Astrocyte (in vitro differentiated cells and primary cell): ENCODE measurements around the gene CRYBG1. TPM values are rescaled to one million over a fixed set of nuclear protein-coding genes. Genes with fewer than 3 reads are reported as not detected.
"Not testable (repeated sequence)": the region's sequence is repeated elsewhere in the genome, so short reads cannot be mapped to it uniquely, and the experiment has no call there.

Experiments
- DNase-seq: peaks from one replicate; pipeline ENCODE4 v3.0.0-alpha.2; 2010; ENCODE audit warnings: low read depth
- FAIRE-seq: peaks from 2 replicates; lab custom pipeline; 2011; peaks lifted over from hg19 to GRCh38; lab: Jason Lieb, UNC
- H2AFZ ChIP-seq: 2 replicates; pipeline ENCODE4 v1.6.0; 2012; ENCODE audit warnings: low read depth, low read length, inconsistent platforms
- H3K27ac ChIP-seq: 2 replicates; pipeline ENCODE4 v1.5.1; 2011; ENCODE audit warnings: low read depth, low read length, inconsistent platforms
- H3K27me3 ChIP-seq: 2 replicates; pipeline ENCODE4 v1.6.0; 2011; ENCODE audit warnings: low read length, inconsistent platforms; ENCODE audit not compliant: insufficient read depth
- H3K36me3 ChIP-seq: 2 replicates; pipeline ENCODE4 v1.5.1; 2011; ENCODE audit warnings: low read length, inconsistent platforms; ENCODE audit not compliant: insufficient read depth
- H3K4me1 ChIP-seq: 2 replicates; pipeline ENCODE4 v1.5.1; 2011; ENCODE audit warnings: low read length, inconsistent platforms; ENCODE audit not compliant: insufficient read depth
- H3K4me2 ChIP-seq: 2 replicates; pipeline ENCODE4 v1.6.0; 2012; ENCODE audit warnings: low read length, inconsistent platforms
- H3K4me3 ChIP-seq: 2 replicates; pipeline ENCODE4 v1.5.1; 2011; ENCODE audit warnings: low read depth, mild to moderate bottlenecking, low read length, inconsistent platforms; ENCODE audit not compliant: insufficient read depth
- H3K79me2 ChIP-seq: 2 replicates; pipeline ENCODE4 v1.6.0; 2012; ENCODE audit warnings: mild to moderate bottlenecking, low read length, inconsistent platforms; ENCODE audit not compliant: insufficient read depth
- H3K9ac ChIP-seq: 2 replicates; pipeline ENCODE4 v1.6.0; 2012; ENCODE audit warnings: mild to moderate bottlenecking, low read length, inconsistent platforms
- H3K9me3 ChIP-seq: 2 replicates; pipeline ENCODE4 v1.5.1; 2012; ENCODE audit warnings: low read depth, mild to moderate bottlenecking, low read length, inconsistent platforms; ENCODE audit not compliant: insufficient read depth
- H4K20me1 ChIP-seq: 2 replicates; pipeline ENCODE4 v1.6.0; 2012; ENCODE audit warnings: low read length, inconsistent platforms; ENCODE audit not compliant: insufficient read depth
- H3K27ac Mint-ChIP-seq: one replicate; pipeline ENCODE4 v1.8.0; 2021; ENCODE audit warnings: mild to moderate bottlenecking, mixed read lengths; ENCODE audit not compliant: unreplicated experiment
- H3K27me3 Mint-ChIP-seq: one replicate; pipeline ENCODE4 v1.8.0; 2021; ENCODE audit warnings: low read depth, mixed read lengths; ENCODE audit not compliant: unreplicated experiment
- H3K36me3 Mint-ChIP-seq: one replicate; pipeline ENCODE4 v1.8.0; 2021; ENCODE audit warnings: low read depth, mixed read lengths; ENCODE audit not compliant: unreplicated experiment
- H3K4me1 Mint-ChIP-seq: one replicate; pipeline ENCODE4 v1.8.0; 2021; ENCODE audit warnings: low read depth, mixed read lengths; ENCODE audit not compliant: unreplicated experiment
- H3K4me3 Mint-ChIP-seq: one replicate; pipeline ENCODE4 v1.8.0; 2021; ENCODE audit warnings: mild to moderate bottlenecking, moderate library complexity, mixed read lengths; ENCODE audit not compliant: unreplicated experiment
- H3K9me3 Mint-ChIP-seq: one replicate; pipeline ENCODE4 v1.8.0; 2021; ENCODE audit warnings: mild to moderate bottlenecking, mixed read lengths; ENCODE audit not compliant: unreplicated experiment
- EZH2 ChIP-seq: IDR thresholded peaks from 2 replicates; pipeline ENCODE4 v1.6.1; 2012; ENCODE audit warnings: mild to moderate bottlenecking, low read length, inconsistent platforms; ENCODE audit not compliant: insufficient read depth
- total RNA-seq: library from RNA; stranded (reverse); gene quantifications from 2 replicates; pipeline ENCODE4 v1.2.1, GENCODE V29; 2021
- TF ChIP-seq, protein P1 (sequence below): IDR thresholded peaks from 2 replicates; pipeline ENCODE4 v1.5.1; 2011; ENCODE audit warnings: low read depth, mild to moderate bottlenecking, inconsistent platforms, low read length, moderate library complexity; ENCODE audit not compliant: insufficient read depth

Gene CRYBG1
- total RNA-seq, 1 donor from 2014 or later = 0.64 TPM

DNA sequence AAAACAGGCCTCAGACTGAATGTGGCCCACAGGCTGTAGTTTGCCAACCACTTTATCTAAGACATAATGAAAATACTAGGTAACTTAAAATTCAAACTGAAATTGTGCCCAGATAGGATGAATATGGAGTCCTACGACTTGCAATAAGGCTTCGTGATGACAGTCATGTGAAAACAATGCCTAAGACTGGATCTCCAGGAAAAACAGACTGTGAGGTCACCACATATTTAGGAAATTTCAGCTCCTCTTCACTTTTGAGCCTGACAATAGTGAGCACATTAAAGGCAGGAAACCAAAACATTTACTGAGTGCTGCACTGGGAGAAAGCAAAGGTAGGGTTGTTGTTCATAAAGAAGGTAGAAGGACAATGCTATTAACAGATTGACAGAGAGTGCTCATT, 218.8 kb downstream of the CRYBG1 start:
- H4K20me1 ChIP-seq = no peaks in the 10 kb centered on the region
- H3K4me1 ChIP-seq = peaks cover 10% of the 10 kb centered on the region
- no peak overlapping the region for H3K4me3 Mint-ChIP-seq
- no peaks in the 10 kb centered on the region for H3K79me2 ChIP-seq
- no peak overlapping the region for H3K4me2 ChIP-seq
- peaks cover 19% of the 10 kb centered on the region for H3K4me1 Mint-ChIP-seq
- H2AFZ ChIP-seq = no peak overlapping the region
- H3K36me3 ChIP-seq = no peaks in the 10 kb centered on the region
- FAIRE-seq (no peak), DNase-seq (no peak)
- no peak overlapping the region for H3K27ac Mint-ChIP-seq
- no peak overlapping the region for H3K9ac ChIP-seq
- no peak overlapping the region for H3K4me3 ChIP-seq
- no peak overlapping the region for H3K27ac ChIP-seq
- no peaks in the 10 kb centered on the region for H3K27me3 ChIP-seq
- peaks cover 8% of the 10 kb centered on the region for H3K36me3 Mint-ChIP-seq
- no peaks in the 10 kb centered on the region for H3K9me3 ChIP-seq
- H3K27me3 Mint-ChIP-seq = no peaks in the 10 kb centered on the region
- no peaks in the 10 kb centered on the region for H3K9me3 Mint-ChIP-seq
- TF ChIP-seq EZH2 = no peak

- Histone ChIP-seq H4K20me1 (no peaks in the 10 kb centered on the region), H3K4me1 (no peaks in the 10 kb centered on the region), H3K4me3 (no peak overlapping the region), H3K27me3 (no peaks in the 10 kb centered on the region), H3K4me2 (no peak overlapping the region), H3K9ac (no peak overlapping the region), H2AFZ (no peak overlapping the region), H3K36me3 (no peaks in the 10 kb centered on the region), H3K9me3 (no peaks in the 10 kb centered on the region), H3K79me2 (no peaks in the 10 kb centered on the region), H3K27ac (no peak overlapping the region)
- FAIRE-seq = no peak
- H3K27ac Mint-ChIP-seq = no peak overlapping the region
- DNase-seq = no peak
- H3K4me3 Mint-ChIP-seq = no peak overlapping the region
- no peak for TF ChIP-seq EZH2
- TF ChIP-seq, protein P1, sequence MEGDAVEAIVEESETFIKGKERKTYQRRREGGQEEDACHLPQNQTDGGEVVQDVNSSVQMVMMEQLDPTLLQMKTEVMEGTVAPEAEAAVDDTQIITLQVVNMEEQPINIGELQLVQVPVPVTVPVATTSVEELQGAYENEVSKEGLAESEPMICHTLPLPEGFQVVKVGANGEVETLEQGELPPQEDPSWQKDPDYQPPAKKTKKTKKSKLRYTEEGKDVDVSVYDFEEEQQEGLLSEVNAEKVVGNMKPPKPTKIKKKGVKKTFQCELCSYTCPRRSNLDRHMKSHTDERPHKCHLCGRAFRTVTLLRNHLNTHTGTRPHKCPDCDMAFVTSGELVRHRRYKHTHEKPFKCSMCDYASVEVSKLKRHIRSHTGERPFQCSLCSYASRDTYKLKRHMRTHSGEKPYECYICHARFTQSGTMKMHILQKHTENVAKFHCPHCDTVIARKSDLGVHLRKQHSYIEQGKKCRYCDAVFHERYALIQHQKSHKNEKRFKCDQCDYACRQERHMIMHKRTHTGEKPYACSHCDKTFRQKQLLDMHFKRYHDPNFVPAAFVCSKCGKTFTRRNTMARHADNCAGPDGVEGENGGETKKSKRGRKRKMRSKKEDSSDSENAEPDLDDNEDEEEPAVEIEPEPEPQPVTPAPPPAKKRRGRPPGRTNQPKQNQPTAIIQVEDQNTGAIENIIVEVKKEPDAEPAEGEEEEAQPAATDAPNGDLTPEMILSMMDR = no peak
- H3K27me3 Mint-ChIP-seq = no peaks in the 10 kb centered on the region
- H3K4me1 Mint-ChIP-seq = peaks cover 19% of the 10 kb centered on the region
- H3K9me3 Mint-ChIP-seq = no peaks in the 10 kb centered on the region
- peaks cover 8% of the 10 kb centered on the region for H3K36me3 Mint-ChIP-seq
These were observed 221.0 kb downstream of the CRYBG1 start for GRCh38 chr6:106581468-106581867.

GRCh38 chr6:106586815-106587415, 226.4 kb downstream of the CRYBG1 start:
- H3K36me3 ChIP-seq = no peaks in the 10 kb centered on the region
- H3K9ac ChIP-seq = no peak overlapping the region
- FAIRE-seq (no peak), DNase-seq (no peak)
- Mint-ChIP-seq H3K4me3 (no peak overlapping the region), H3K9me3 (no peaks in the 10 kb centered on the region), H3K36me3 (peaks cover 12% of the 10 kb centered on the region), H3K27me3 (no peaks in the 10 kb centered on the region), H3K4me1 (peaks cover 26% of the 10 kb centered on the region), H3K27ac (no peak overlapping the region)
- H3K27ac ChIP-seq = no peak overlapping the region
- H3K4me1 ChIP-seq = peaks cover 16% of the 10 kb centered on the region
- no peaks in the 10 kb centered on the region for H4K20me1 ChIP-seq
- TF ChIP-seq EZH2 = no peak
- TF ChIP-seq, protein P1 = no peak
- H3K4me2 ChIP-seq = no peak overlapping the region
- no peaks in the 10 kb centered on the region for H3K79me2 ChIP-seq
- no peak overlapping the region for H3K4me3 ChIP-seq
- H2AFZ ChIP-seq = no peak overlapping the region
- H3K27me3 ChIP-seq = no peaks in the 10 kb centered on the region
- H3K9me3 ChIP-seq = no peaks in the 10 kb centered on the region

DNA sequence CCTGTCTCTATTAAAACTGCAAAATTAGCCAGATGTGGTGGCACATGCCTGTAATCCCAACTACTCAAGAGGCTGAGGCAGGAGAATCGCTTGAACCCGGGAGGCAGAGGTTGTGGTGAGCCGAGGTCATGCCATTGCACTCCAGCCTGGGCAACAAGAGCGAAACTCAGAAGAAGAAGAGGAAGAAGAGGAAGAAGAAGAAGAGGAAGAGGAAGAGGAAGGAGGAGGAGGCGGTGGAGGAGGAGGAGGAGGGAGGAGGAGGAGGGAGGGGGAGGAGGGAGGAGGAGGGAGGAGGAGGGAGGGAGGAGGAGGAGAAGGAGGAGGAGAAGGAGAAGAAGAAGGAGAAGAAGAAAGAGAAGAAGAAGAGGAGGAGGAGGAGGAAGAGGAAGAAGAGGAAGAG, 228.4 kb downstream of the CRYBG1 start:
- H3K9me3 ChIP-seq, H3K79me2 ChIP-seq, H3K4me2 ChIP-seq, H4K20me1 ChIP-seq, H2AFZ ChIP-seq, H3K36me3 ChIP-seq, FAIRE-seq, H3K4me3 Mint-ChIP-seq, H3K36me3 Mint-ChIP-seq, H3K4me3 ChIP-seq, H3K9me3 Mint-ChIP-seq, H3K9ac ChIP-seq, H3K27me3 Mint-ChIP-seq, H3K27me3 ChIP-seq, H3K27ac ChIP-seq, H3K27ac Mint-ChIP-seq, DNase-seq: not testable (repeated sequence)
- H3K4me1 Mint-ChIP-seq = peaks cover 31% of the 10 kb centered on the region
- peaks cover 18% of the 10 kb centered on the region for H3K4me1 ChIP-seq
